Dermis blood vessel endothelial cell (primary cell): ENCODE measurements around the gene ARL4A. TPM values are rescaled to one million over a fixed set of nuclear protein-coding genes. Genes with fewer than 3 reads are reported as not detected.
"Not testable (repeated sequence)": the region's sequence is repeated elsewhere in the genome, so short reads cannot be mapped to it uniquely, and the experiment has no call there.

Experiments
- DNase-seq: peaks from one replicate; pipeline ENCODE4 v3.0.0; 2010
- total RNA-seq: library from RNA; depleted of rRNA; stranded (reverse); fragments of >200 nt; gene quantifications from 2 replicates; pipeline ENCODE4 v1.2.3, GENCODE V29; 2014

Gene ARL4A
- 291 and 334 TPM in 2 replicates for total RNA-seq

- peak; percentile 100 for DNase-seq
Measured at GRCh38 chr7:12686891-12687717, at the start of gene ARL4A. Gene ARL4A (plus strand): TSS chr7:12687633. CDS start chr7:12688255, 622 bp downstream.

- DNase-seq = no peak
Measured at GRCh38 chr7:12637819-12638592, 49.4 kb upstream of the ARL4A start.

- peak; percentile 61 for DNase-seq
Measured at GRCh38 chr7:12638851-12639456, 48.5 kb upstream of the ARL4A start.

- DNase-seq = no peak
Measured at GRCh38 chr7:12640299-12641096, 46.9 kb upstream of the ARL4A start.

- DNase-seq = no peak
Measured at GRCh38 chr7:12641196-12641595, 46.2 kb upstream of the ARL4A start.

- DNase-seq = no peak
Measured at GRCh38 chr7:12642508-12642907, 44.9 kb upstream of the ARL4A start.

- DNase-seq = no peak
Measured at GRCh38 chr7:12643001-12643643, 44.3 kb upstream of the ARL4A start.

- no peak for DNase-seq
Measured at GRCh38 chr7:12643644-12644043, 43.8 kb upstream of the ARL4A start.

GRCh38 chr7:12645212-12645611 lies 42.2 kb upstream of the ARL4A start:
- not testable (repeated sequence) for DNase-seq

GRCh38 chr7:12646139-12646538 lies 41.3 kb upstream of the ARL4A start:
- no peak for DNase-seq

- DNase-seq = no peak
Measured at GRCh38 chr7:12647364-12648219, 39.8 kb upstream of the ARL4A start.

- DNase-seq = no peak
Measured at GRCh38 chr7:12648704-12649261, 38.6 kb upstream of the ARL4A start.

- no peak for DNase-seq
Measured at GRCh38 chr7:12649348-12649747, 38.1 kb upstream of the ARL4A start.

GRCh38 chr7:12650080-12650479 lies 37.4 kb upstream of the ARL4A start:
- DNase-seq = no peak

- no peak for DNase-seq
Measured at GRCh38 chr7:12653110-12653509, 34.3 kb upstream of the ARL4A start.

GRCh38 chr7:12653518-12653917 lies 33.9 kb upstream of the ARL4A start:
- no peak for DNase-seq

- no peak for DNase-seq
Measured at GRCh38 chr7:12655161-12655560, 32.3 kb upstream of the ARL4A start.

- peak; percentile 39 for DNase-seq
Measured at GRCh38 chr7:12660423-12660822, 27.0 kb upstream of the ARL4A start.

- DNase-seq = not testable (repeated sequence)
Measured at GRCh38 chr7:12660986-12661385, 26.4 kb upstream of the ARL4A start.

- DNase-seq = no peak
Measured at GRCh38 chr7:12661581-12661980, 25.9 kb upstream of the ARL4A start.
